Measurements from ENCODE around the gene HOXB8.

HOXB8 gene

GRCh38 chr17:48571024-48571818 is 43.9 kb downstream of the HOXB8 start:
- no peaks in the 10 kb centered on the region for H3K36me3 ChIP-seq
- no peaks in the 10 kb centered on the region for H3K9me3 ChIP-seq
- peak overlapping the region in 1 of 2 donors; percentile 33 for H3K4me3 ChIP-seq
- H3K27me3 ChIP-seq: peaks cover 0 to 4% of the 10 kb centered on the region in 2 donors
- peaks cover 0 to 24% (median 6%) of the 10 kb centered on the region in 4 donors for H3K4me1 ChIP-seq
- DNase-seq: no peak
- intact Hi-C loops (cut with DNase I; ENCODE audit: low total_unique reads): no loop called here
- TF ChIP-seq CTCF (IDR thresholded peaks at IDR 0.05): no peak
- peak overlapping the region in 1 of 2 donors; percentile 68 for H3K27ac ChIP-seq

- no peaks in the 10 kb centered on the region for H3K36me3 ChIP-seq
- intact Hi-C loops (cut with DNase I; ENCODE audit: low total_unique reads): no loop called here
- H3K9me3 ChIP-seq: no peaks in the 10 kb centered on the region
- H3K4me3 ChIP-seq: peak overlapping the region in 1 of 2 donors; percentile 33
- no peak for DNase-seq
- peaks cover 0 to 4% of the 10 kb centered on the region in 2 donors for H3K27me3 ChIP-seq
- no peak for TF ChIP-seq CTCF (IDR thresholded peaks at IDR 0.05)
- peaks cover 0 to 17% (median 6%) of the 10 kb centered on the region in 4 donors for H3K4me1 ChIP-seq
- peak overlapping the region in 1 of 2 donors; percentile 68 for H3K27ac ChIP-seq
Measured at GRCh38 chr17:48570325-48571023, 44.6 kb downstream of the HOXB8 start.

GRCh38 chr17:48569674-48570324 is 45.3 kb downstream of the HOXB8 start:
- Histone ChIP-seq H3K9me3 (no peaks in the 10 kb centered on the region), H3K27ac (peak overlapping the region in 1 of 2 donors; percentile 68), H3K4me1 (peaks cover 0 to 17% (median 6%) of the 10 kb centered on the region in 4 donors), H3K36me3 (no peaks in the 10 kb centered on the region), H3K27me3 (peaks cover 0 to 4% of the 10 kb centered on the region in 2 donors), H3K4me3 (peak overlapping the region in 1 of 2 donors; percentile 33)
- intact Hi-C loops (cut with DNase I; ENCODE audit: low total_unique reads): no loop called here
- no peak for DNase-seq
- no peak for TF ChIP-seq CTCF (IDR thresholded peaks at IDR 0.05)

- no peak for DNase-seq
- H3K4me3 ChIP-seq: no peak overlapping the region
- H3K4me1 ChIP-seq: peaks cover 0 to 22% (median 10%) of the 10 kb centered on the region in 4 donors
- no peaks in the 10 kb centered on the region for H3K36me3 ChIP-seq
- peaks cover 0 to 5% of the 10 kb centered on the region in 2 donors for H3K27me3 ChIP-seq
- TF ChIP-seq CTCF (IDR thresholded peaks at IDR 0.05): no peak
- H3K27ac ChIP-seq: peak overlapping the region in 1 of 2 donors; percentile 68
- no peaks in the 10 kb centered on the region for H3K9me3 ChIP-seq
- intact Hi-C loops (cut with DNase I; ENCODE audit: low total_unique reads): no loop called here
Measured at GRCh38 chr17:48569240-48569582, 45.9 kb downstream of the HOXB8 start.

- Histone ChIP-seq H3K27me3 (peaks cover 0 to 11% of the 10 kb centered on the region in 2 donors), H3K9me3 (no peaks in the 10 kb centered on the region), H3K4me3 (no peak overlapping the region), H3K4me1 (peaks cover 0 to 27% (median 16%) of the 10 kb centered on the region in 4 donors), H3K36me3 (no peaks in the 10 kb centered on the region), H3K27ac (no peak overlapping the region)
- intact Hi-C loops (cut with DNase I; ENCODE audit: low total_unique reads): no loop called here
- no peak for TF ChIP-seq CTCF (IDR thresholded peaks at IDR 0.05)
- DNase-seq: no peak
Measured at GRCh38 chr17:48568499-48569239, 46.4 kb downstream of the HOXB8 start.

All from tibial artery (tissue), 4 donors.